Measurements from ENCODE around the gene BBC3. TPM values are rescaled to one million over a fixed set of nuclear protein-coding genes. Genes with fewer than 3 reads are reported as not detected.
"Not testable (repeated sequence)": the region's sequence is repeated elsewhere in the genome, so short reads cannot be mapped to it uniquely, and the experiment has no call there.

Gene BBC3
- total and polyA plus RNA-seq, 2 of the 4 experiments (the other 2 are of a cell fraction) = 1.6 to 6.5 TPM

- H3K23ac ChIP-seq (ENCODE audit: low read depth, low read length); BruUV-seq (replicated peaks); H2AK9ac ChIP-seq (replicated peaks; ENCODE audit: low read depth, low read length, poor library complexity); ATAC-seq (ENCODE audit: low read depth); H3K36me3 ChIP-seq (ENCODE audit: control insufficient read depth, insufficient read depth, low read length); H3K56ac ChIP-seq (ENCODE audit: extremely low read depth, insufficient read depth, low read length); H3K9ac ChIP-seq (ENCODE audit: low read depth, low read length); H3K9me3 ChIP-seq (ENCODE audit: control insufficient read depth, insufficient read depth, low read length); H3K27me3 ChIP-seq (ENCODE audit: control insufficient read depth, insufficient read depth, low read length); H3K4me3 ChIP-seq (ENCODE audit: insufficient read depth, low read depth, low read length); DNase-seq; POLR2A ChIA-PET (ENCODE audit: unreplicated experiment); H4K20me1 ChIP-seq (ENCODE audit: insufficient read depth, low read length); dilution Hi-C loops (cut with HindIII; ENCODE audit: low sequenced_read_pairs, unreplicated experiment); intact Hi-C loops (cut with micrococcal nuclease); in situ Hi-C loops (cut with MboI; ENCODE audit: low sequenced_read_pairs): not testable (repeated sequence)
- H3K18ac ChIP-seq (ENCODE audit: low read depth, low read length) = peak overlapping the region; percentile 45
- peak overlapping the region; percentile 81 for H3K14ac ChIP-seq (replicated peaks; ENCODE audit: low read depth, low read length)
- peak overlapping the region; percentile 88 for H3K27ac ChIP-seq (ENCODE audit: insufficient read depth, low read length)
- H4K8ac ChIP-seq (ENCODE audit: low read depth in 2 of 2, low read length in 2 of 2) = peak overlapping the region; percentile 26 to 50; a peak in 1 of 4 replicates
- H4K91ac ChIP-seq (ENCODE audit: insufficient read depth, low read depth, low read length) = peak overlapping the region; percentile 95
- peaks cover 11% of the 10 kb centered on the region for H3K9me1 ChIP-seq (ENCODE audit: insufficient read depth, low read length)
- H3K79me1 ChIP-seq (ENCODE audit: low read depth in 1 of 2, low read length in 2 of 2) = peaks cover 11 to 22% of the 10 kb centered on the region in 2 experiments
- H2BK120ac ChIP-seq (ENCODE audit: low read depth, low read length) = peak overlapping the region; percentile 78
- peak overlapping the region; percentile 57 for H4K5ac ChIP-seq (ENCODE audit: low read depth, low read length)
- CTCF ChIA-PET = interaction anchor here (2.0 kb wide), 1 partner anchor 9 kb away, joined by 11 read pairs; no protein-coding TSS in a partner anchor
- peak overlapping the region; percentile 47 for H3K4ac ChIP-seq (ENCODE audit: low read depth, low read length)
- H2BK15ac ChIP-seq (ENCODE audit: low read depth, low read length) = peak overlapping the region; percentile 84; the same call in 2 of the 3 replicates
- H2AK5ac ChIP-seq (ENCODE audit: low read depth, low read length) = peak overlapping the region; percentile 79
- peak overlapping the region; percentile 73 for H2BK5ac ChIP-seq (ENCODE audit: low read depth, low read length, poor library complexity, severe bottlenecking)
- H2AFZ ChIP-seq (replicated peaks; ENCODE audit: low read length, poor library complexity) = peak overlapping the region; percentile 53
- H3K4me2 ChIP-seq (ENCODE audit: low read depth, low read length) = peak overlapping the region; percentile 49; the same call in 1 of the 2 replicates
- H2BK20ac ChIP-seq (ENCODE audit: low read depth, low read length) = peak overlapping the region; percentile 92; the same call in 1 of the 2 replicates
- WGBS, 2 experiments (ENCODE audit: extremely low coverage in 2 of 2, insufficient read length in 1 of 2) = 72% methylated on average over 4 of the region's 8 CpGs; no CpG with 5 or more reads in 1 of the 2 experiments
- TF ChIP-seq CEBPB (IDR thresholded peaks at IDR 0.05; ENCODE audit: low read depth, low read length) = peak; percentile 74
- peaks cover 12% of the 10 kb centered on the region for H3K4me1 ChIP-seq (ENCODE audit: control insufficient read depth, insufficient read depth, low read length)
Observed at GRCh38 chr19:47253016-47253415, 22.0 kb upstream of the BBC3 start.
